ENCODE measurements around the gene ANO5.
"Not testable (repeated sequence)": the region's sequence is repeated elsewhere in the genome, so short reads cannot be mapped to it uniquely, and the experiment has no call there.

ANO5 gene

DNA sequence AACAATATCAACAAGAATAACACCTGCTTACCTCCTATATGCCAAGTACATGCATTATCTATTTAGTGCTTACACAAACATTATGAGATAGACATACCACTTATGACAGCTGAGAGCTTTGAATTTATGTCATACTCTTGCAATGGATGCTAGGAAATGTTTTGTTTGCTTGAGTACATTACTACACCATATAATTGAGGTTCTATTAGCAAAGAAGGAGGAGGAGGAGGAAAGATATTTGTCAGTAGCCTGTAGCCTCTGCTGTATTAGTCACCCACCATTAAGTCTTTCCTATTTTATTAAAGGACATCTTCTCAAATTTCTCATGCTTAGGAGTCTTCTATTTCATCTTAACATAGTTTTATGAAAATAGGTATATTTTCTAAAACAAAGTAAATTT, 6.4 kb downstream of the ANO5 start:
- no peak for DNase-seq (ENCODE audit: low spot score)

GRCh38 chr11:22203281-22203680, 10.4 kb downstream of the ANO5 start:
- DNase-seq (ENCODE audit: low spot score): no peak

DNA sequence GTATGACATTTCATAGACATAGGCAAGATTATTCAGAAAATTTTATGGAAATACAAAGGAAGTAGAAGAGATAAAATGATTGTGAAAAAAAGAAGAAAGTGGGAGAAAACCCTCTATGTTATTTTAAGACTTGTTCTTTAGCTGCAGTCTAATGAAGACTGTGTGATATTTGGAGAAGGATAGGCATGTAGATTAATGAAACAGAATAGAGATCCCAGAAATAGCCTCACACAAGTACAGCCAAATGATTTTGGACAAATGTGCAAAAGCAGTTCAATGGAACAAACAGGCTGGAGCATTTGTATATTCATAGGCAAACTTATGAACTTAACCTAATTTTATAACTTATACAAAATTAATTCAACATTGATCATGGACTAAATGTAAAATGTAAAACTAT, 14.3 kb downstream of the ANO5 start:
- no peak for DNase-seq (ENCODE audit: low spot score)

- DNase-seq (ENCODE audit: low spot score): no peak
Observed at GRCh38 chr11:22208151-22208858, 15.4 kb downstream of the ANO5 start.

- DNase-seq (ENCODE audit: low spot score): no peak
Observed at GRCh38 chr11:22216940-22217339, 24.1 kb downstream of the ANO5 start.

- DNase-seq (ENCODE audit: low spot score): no peak
Observed at GRCh38 chr11:22221143-22221542, 28.3 kb downstream of the ANO5 start.

DNA sequence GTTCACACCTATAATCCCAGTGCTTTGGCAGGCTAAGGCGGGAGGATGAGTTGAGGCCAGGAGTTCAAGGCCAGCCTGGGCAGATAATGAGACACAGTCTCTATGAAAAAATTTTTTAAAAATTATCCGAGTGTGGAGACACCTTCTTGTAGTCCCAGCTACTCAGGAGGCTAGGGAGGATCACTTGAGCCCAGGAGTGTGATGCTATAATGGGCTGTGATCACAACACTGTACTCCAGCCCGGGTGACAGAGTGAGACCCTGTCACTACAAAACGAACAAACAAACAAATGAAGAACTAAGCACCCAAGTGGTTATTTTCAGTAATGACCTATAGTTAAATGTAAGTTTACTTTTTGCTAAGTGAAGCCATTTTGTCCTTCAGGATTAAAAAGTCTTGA, 32.3 kb downstream of the ANO5 start:
- no peak for DNase-seq (ENCODE audit: low spot score)

DNA sequence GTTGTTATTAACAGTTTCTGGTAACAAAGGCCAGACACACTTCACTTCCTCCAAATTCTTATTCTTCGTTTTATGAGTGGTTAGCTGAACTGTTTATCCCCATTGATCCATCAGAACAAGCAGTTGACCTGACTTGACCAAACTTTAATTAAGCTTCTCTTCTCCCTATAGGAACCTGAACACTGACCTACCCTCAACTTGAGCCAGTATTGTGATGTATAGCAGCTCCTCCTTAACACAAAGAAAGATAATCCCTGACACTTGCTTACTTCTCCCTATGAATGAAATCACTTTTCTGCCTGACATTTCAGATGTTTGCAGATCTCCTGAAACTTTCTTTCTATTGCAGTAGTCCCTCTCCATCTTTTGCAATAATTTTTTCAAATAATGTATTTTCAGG, 41.9 kb downstream of the ANO5 start:
- DNase-seq (ENCODE audit: low spot score): no peak

GRCh38 chr11:22244986-22245592, 52.2 kb downstream of the ANO5 start:
- peak; percentile 12 for DNase-seq (ENCODE audit: low spot score)

DNA sequence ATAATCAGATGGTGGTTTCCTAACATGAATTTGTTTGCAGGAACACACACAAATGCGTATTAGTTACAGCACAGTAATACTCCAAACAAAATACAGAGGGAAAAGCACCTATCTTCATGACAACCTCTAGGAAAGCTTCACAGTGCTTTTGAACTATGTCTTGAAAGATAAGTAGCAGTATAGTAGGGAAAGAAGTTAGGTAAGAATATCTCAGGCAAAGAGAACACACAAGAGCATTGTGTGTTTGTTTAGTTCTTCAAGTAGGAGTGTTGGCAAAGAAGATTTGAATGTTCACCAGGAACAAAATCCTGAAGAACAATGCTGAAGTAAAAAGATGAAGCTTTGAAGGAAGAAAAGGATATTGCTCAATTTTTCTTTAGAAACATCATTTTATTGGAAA, 54.1 kb downstream of the ANO5 start:
- DNase-seq (ENCODE audit: low spot score): no peak

DNA sequence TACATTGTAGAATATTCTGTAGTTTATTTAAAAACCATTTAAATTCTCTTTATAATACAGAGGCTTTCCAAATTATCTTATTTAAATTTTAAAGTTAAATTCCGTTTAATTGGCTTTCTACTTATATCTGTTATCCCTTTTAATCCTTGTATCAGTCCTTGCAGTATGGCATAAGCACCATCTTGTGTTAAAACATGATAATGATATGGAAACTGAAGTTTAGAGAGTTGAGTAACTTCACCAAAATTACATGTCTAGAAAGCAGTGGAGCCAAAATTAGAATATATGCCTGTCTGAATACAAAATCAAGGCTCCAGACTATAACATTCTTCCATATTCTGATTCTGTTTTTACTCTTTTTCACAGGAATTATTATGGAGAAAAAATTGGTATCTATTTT, 57.0 kb downstream of the ANO5 start:
- no peak for DNase-seq (ENCODE audit: low spot score)

DNA sequence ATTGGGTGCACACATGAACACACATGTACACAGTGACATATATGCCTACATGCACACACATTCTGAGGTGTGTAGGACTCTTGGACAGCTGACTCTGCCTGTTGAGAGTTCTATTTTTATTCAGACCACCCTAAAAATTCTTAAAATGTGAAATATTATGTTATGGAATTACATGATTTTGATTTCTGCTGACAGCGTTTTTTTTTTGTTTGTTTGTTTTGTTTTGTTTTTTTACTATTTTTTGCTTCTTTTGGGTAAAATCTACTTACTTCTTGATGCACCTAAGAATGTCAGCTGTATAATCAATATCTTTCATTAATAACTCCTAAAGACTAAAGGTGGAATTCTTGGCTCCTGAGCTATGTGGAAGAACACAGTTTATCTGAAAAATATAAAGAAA, 64.0 kb downstream of the ANO5 start:
- DNase-seq (ENCODE audit: low spot score): no peak

DNA sequence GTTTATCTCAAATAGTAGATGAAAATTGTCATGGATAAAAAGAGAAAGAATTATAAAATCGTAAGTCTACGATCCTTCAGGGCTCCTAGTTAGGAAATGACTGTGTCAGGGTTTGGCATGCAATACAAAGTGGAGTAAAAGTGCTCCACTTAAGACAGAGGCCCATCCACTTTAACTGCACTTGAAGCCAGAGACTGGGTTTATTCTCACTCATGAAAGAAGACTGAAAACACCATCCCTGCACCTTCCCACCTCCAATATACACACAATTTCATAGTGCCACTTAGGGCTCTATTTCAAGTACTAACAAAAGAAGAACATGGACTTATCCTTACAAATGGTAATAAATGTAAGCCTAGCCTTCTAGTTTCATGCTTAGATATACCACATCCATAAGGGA, 70.7 kb downstream of the ANO5 start:
- no peak for DNase-seq (ENCODE audit: low spot score)

DNA sequence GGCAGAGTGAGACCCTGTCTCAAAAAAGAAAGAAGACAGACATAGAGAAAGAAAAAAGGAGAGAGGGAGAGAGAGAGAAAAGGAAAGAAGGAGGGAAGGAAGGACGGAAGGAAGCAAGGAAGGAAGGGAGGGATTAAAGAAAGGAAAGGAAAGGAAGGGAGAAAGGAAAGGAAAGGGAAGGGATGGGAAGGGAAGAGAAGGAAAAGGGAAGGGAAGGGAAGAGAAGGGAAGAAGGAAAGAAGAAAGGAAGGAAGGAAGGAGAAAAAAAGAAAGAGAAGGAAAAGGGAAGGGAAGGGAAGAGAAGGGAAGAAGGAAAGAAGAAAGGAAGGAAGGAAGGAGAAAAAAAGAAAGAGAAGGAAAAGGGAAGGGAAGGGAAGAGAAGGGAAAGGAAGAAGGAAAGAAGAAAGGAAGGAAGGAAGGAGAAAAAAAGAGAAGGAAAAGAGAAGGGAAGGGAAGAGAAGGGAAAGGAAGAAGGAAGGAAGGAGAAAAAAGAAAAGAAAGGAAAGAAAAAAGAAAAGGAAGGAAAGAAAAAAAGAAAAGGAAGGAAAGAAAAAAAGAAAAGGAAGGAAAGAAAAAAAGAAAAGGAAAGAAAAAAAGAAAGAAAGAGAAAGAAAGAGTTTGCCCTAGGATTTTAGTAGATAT, 76.2 kb downstream of the ANO5 start:
- not testable (repeated sequence) for DNase-seq (ENCODE audit: low spot score)

DNA sequence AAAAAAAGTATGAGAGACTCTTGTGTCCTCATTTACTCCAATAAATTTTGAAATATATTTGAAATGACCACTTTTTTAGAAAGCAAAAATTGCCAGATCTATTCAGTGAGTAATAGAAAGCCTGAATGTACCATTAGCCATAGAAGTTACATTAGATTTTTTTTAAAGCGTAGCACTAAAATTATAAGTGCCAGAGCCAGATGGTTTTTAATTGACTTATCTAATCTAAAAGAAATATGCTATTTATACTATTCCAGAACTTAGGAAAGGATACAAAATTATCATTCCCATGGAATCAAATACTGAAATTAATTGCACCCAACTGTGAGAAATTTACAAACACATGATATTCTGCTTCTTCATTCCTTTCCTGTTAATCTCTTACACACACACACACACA, 80.9 kb downstream of the ANO5 start:
- no peak for DNase-seq (ENCODE audit: low spot score)

GRCh38 chr11:22275600-22275999, 82.7 kb downstream of the ANO5 start:
- no peak for DNase-seq (ENCODE audit: low spot score)

GRCh38 chr11:22276535-22276934, 83.7 kb downstream of the ANO5 start:
- no peak for DNase-seq (ENCODE audit: low spot score)

GRCh38 chr11:22284991-22285390, 92.1 kb downstream of the ANO5 start:
- DNase-seq (ENCODE audit: low spot score): not testable (repeated sequence)

- no peak for DNase-seq (ENCODE audit: low spot score)
Observed at GRCh38 chr11:22302368-22302767, 109.5 kb downstream of the ANO5 start.

DNA sequence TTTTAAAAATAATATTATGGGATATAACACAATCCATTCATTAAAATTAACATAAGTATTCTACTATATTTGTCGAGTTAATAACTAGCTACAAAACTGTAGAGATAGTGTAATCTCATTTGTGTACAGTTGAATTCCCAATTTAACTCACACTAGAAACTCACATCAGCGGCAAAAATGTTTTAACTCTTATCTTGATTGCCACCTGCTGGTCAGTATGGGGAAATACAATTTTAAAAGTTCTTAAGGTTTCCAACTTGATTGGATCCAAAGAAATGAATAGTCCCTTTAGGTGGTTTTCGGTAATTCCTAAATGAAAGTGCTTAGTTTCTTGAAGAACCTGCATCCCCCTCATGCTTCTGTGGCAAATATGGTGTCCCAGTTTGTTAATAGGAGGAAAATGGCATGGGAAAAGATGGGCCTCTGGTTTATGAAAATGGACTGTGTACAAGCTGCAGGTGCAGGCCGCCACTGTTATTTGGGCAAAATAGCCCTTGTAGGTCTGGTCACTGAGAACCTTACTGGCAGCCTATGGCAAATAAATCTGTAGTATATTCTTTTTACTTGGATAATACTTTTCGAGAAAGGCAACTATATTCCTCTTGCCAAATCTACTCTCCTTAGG, 111.6 kb downstream of the ANO5 start:
- peak; percentile 14 for DNase-seq (ENCODE audit: low spot score)

- DNase-seq (ENCODE audit: low spot score): no peak
Observed at GRCh38 chr11:22317656-22318055, 124.8 kb downstream of the ANO5 start.

DNA sequence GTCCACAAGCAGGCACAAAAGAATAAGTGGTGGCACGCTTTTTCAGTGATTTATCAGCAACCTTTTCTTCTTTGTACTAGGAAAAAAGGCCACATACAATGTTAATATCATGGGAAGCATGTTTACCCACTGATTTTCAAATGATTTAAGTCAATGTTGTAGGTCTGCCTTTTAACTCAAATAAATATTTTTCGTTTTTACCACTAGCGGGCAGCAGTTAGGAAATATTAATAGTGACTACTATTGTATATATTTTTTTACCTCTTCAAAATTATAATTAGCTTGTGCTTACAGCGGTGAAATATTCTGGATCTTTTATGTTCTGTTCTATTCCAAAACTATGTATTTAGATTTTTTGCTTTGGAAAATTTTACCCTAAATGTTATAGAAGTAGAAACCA, 138.9 kb downstream of the ANO5 start:
- DNase-seq (ENCODE audit: low spot score): no peak

Measured in AG08396 (cell line).